ENCODE measurements around the gene GIMAP4.
"Not testable (repeated sequence)": the region's sequence is repeated elsewhere in the genome, so short reads cannot be mapped to it uniquely, and the experiment has no call there.

The GIMAP4 gene

GRCh38 chr7:150567169-150567568, at the start of gene GIMAP4:
GIMAP4 (plus strand) TSS chr7:150567390; CDS start chr7:150569902, 2,512 bp downstream.
- H3K4me3 ChIP-seq (ENCODE audit: low read depth, low read length) = no peak within 1 kb of the TSS
- DNase-seq (ENCODE audit: low read depth) = no peak

GRCh38 chr7:150519310-150519709, 47.9 kb upstream of the GIMAP4 start:
- DNase-seq (ENCODE audit: low read depth) = no peak
- H3K4me3 ChIP-seq (ENCODE audit: low read depth, low read length) = no peak overlapping the region

GRCh38 chr7:150520145-150520544, 47.0 kb upstream of the GIMAP4 start:
- no peak for DNase-seq (ENCODE audit: low read depth)
- H3K4me3 ChIP-seq (ENCODE audit: low read depth, low read length) = no peak overlapping the region

GRCh38 chr7:150522931-150523330, 44.3 kb upstream of the GIMAP4 start:
- not testable (repeated sequence) for DNase-seq (ENCODE audit: low read depth); H3K4me3 ChIP-seq (ENCODE audit: low read depth, low read length)

- no peak for DNase-seq (ENCODE audit: low read depth)
- no peak overlapping the region for H3K4me3 ChIP-seq (ENCODE audit: low read depth, low read length)
Observed at GRCh38 chr7:150524018-150524417, 43.2 kb upstream of the GIMAP4 start.

GRCh38 chr7:150531704-150532103, 35.5 kb upstream of the GIMAP4 start:
- no peak for DNase-seq (ENCODE audit: low read depth)

GRCh38 chr7:150538259-150538658, 28.9 kb upstream of the GIMAP4 start:
- DNase-seq (ENCODE audit: low read depth) = no peak
- no peak overlapping the region for H3K4me3 ChIP-seq (ENCODE audit: low read depth, low read length)

More at GRCh38 chr7:150531704-150532103, 35.5 kb upstream of the GIMAP4 start:
- H3K4me3 ChIP-seq (ENCODE audit: low read depth, low read length) = no peak overlapping the region

GRCh38 chr7:150553163-150553562, 14.0 kb upstream of the GIMAP4 start:
- no peak for DNase-seq (ENCODE audit: low read depth)
- H3K4me3 ChIP-seq (ENCODE audit: low read depth, low read length) = no peak overlapping the region

- no peak overlapping the region for H3K4me3 ChIP-seq (ENCODE audit: low read depth, low read length)
- DNase-seq (ENCODE audit: low read depth) = no peak
Observed at GRCh38 chr7:150556521-150557138, 10.6 kb upstream of the GIMAP4 start.

GRCh38 chr7:150560486-150560885, 6.7 kb upstream of the GIMAP4 start:
- H3K4me3 ChIP-seq (ENCODE audit: low read depth, low read length) = no peak overlapping the region
- DNase-seq (ENCODE audit: low read depth) = no peak

GRCh38 chr7:150562919-150563318, 4.3 kb upstream of the GIMAP4 start:
- DNase-seq (ENCODE audit: low read depth) = no peak
- no peak overlapping the region for H3K4me3 ChIP-seq (ENCODE audit: low read depth, low read length)

- H3K4me3 ChIP-seq (ENCODE audit: low read depth, low read length) = no peak overlapping the region
- DNase-seq (ENCODE audit: low read depth) = no peak
Observed at GRCh38 chr7:150564006-150564405, 3.2 kb upstream of the GIMAP4 start.

- DNase-seq (ENCODE audit: low read depth) = no peak
- H3K4me3 ChIP-seq (ENCODE audit: low read depth, low read length) = no peak overlapping the region
Observed at GRCh38 chr7:150564566-150564965, 2.6 kb upstream of the GIMAP4 start.

- H3K4me3 ChIP-seq (ENCODE audit: low read depth, low read length) = no peak overlapping the region
- DNase-seq (ENCODE audit: low read depth) = no peak
Observed at GRCh38 chr7:150565239-150565638, 2.0 kb upstream of the GIMAP4 start.

- DNase-seq (ENCODE audit: low read depth) = no peak
- no peak overlapping the region for H3K4me3 ChIP-seq (ENCODE audit: low read depth, low read length)
Observed at GRCh38 chr7:150566123-150566522, 1.1 kb upstream of the GIMAP4 start.

GRCh38 chr7:150566572-150566971, 618 bp upstream of the GIMAP4 start:
- no peak for DNase-seq (ENCODE audit: low read depth)
- no peak overlapping the region for H3K4me3 ChIP-seq (ENCODE audit: low read depth, low read length)

- no peak for DNase-seq (ENCODE audit: low read depth)
- H3K4me3 ChIP-seq (ENCODE audit: low read depth, low read length) = no peak overlapping the region
Observed at GRCh38 chr7:150567871-150568301, 696 bp downstream of the GIMAP4 start.

GRCh38 chr7:150568714-150569113, 1.5 kb downstream of the GIMAP4 start:
- DNase-seq (ENCODE audit: low read depth) = no peak

GRCh38 chr7:150569245-150569955, 2.2 kb downstream of the GIMAP4 start:
- H3K4me3 ChIP-seq (ENCODE audit: low read depth, low read length) = no peak overlapping the region
- DNase-seq (ENCODE audit: low read depth) = no peak

More at GRCh38 chr7:150568714-150569113, 1.5 kb downstream of the GIMAP4 start:
- H3K4me3 ChIP-seq (ENCODE audit: low read depth, low read length) = no peak overlapping the region

GRCh38 chr7:150570556-150571465, 3.6 kb downstream of the GIMAP4 start:
- DNase-seq (ENCODE audit: low read depth) = no peak
- H3K4me3 ChIP-seq (ENCODE audit: low read depth, low read length) = no peak overlapping the region

Data from skeletal muscle cell (primary cell).